HG02852 (cell line): ENCODE data around the gene MTHFD2.

Experiments
- ATAC-seq: cut with Tn5 transposase; IDR thresholded peaks from one replicate; pipeline ENCODE4 v1.9.1; 2021; ENCODE audit warnings: mild to moderate bottlenecking, moderate library complexity; ENCODE audit not compliant: unreplicated experiment

MTHFD2 gene

DNA sequence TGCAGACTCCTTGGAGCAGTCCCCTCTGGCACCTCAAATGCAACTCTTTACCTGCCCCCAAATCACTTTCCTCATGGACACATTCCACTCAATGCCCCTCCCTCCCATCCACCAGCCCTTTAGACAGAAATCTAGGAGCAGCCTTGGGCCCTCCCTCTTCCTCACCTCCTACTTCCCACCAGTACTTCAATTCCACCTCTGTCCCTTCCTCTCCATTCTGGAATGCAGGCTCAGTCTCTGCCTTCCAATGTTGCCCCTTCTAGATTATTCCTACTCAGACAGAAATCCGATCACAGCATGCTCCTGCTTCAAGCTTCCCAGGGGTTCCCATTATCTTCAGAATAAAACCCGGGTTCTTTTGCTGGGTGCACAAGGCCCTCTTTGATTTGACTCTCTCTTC, 62.1 kb downstream of the MTHFD2 start:
- ATAC-seq = no peak

DNA sequence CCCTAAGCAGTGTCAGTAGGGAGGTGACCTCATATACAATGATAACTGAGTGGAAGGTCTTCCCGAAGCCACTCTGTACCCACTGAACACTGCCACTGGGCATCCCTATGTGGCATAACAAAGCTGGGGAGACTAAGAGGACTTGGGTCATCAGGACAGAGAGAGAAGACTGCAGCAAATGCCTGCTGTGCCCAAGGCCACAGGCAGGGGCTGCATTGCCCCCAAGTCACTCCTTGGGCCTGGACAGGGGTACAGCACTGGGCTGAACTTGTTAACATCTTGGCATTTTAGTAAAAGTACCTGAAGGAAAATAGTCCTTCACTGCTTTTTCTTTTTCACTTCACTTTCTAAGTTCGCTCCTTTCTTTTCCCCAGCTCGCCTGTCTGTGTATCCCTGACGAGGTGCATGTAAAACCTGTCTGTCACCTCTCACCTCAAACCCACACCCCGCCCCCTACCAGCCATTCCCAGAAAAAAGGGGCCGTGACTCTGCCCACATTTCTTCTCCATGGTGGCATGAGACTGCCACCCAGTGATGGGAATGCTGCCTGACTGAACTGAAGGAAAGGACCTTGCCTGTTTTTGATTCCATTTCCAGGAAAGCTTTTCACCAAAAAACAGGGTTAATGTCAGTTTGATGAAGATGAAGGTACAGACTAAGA, 62.9 kb downstream of the MTHFD2 start:
- no peak for ATAC-seq

DNA sequence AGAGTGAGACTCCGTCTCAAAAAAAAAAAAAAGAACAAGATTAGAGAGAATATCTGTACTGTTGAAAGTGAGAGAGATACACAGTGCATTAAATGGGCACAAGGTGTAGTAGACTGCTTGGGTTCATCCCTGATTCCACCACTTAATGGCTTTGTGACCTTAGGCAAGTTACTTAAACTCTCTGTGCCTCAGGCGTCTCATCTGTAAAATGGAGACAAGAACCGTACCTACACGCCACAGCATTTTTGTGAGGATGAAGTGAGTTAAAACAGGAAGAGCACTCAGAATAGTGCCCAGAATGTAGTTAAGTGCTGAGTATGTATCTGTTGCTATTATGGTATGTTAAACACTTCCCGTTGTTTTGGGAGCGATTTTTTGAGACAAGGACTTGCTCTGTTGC, 64.3 kb downstream of the MTHFD2 start:
- no peak for ATAC-seq

DNA sequence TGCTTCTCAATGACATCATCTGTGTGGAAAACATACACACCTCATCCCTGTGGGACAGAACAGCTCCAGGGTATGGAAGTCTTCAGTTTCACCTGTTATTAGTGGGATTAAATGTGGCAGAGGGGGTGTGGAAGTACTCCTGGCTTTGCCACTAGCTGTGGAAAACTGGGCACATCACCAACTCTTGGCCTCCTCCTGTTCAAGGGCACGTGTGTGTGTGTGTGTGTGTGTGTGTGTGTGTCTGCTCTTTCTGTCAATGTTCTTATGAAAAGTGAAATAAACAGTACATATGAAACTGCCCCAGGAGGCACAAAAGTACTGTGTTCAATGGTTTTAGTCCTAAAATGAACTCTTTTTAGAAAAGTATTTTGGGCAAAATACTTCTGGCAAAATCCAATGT, 65.9 kb downstream of the MTHFD2 start:
- no peak for ATAC-seq

GRCh38 chr2:74267068-74267467, 68.7 kb downstream of the MTHFD2 start:
- ATAC-seq = no peak
